ENCODE measurements around the gene LUZP2. TPM values are rescaled to one million over a fixed set of nuclear protein-coding genes. Genes with fewer than 3 reads are reported as not detected.

Gene LUZP2
- total RNA-seq, 1 experiment from 2014 or later, result not detected

GRCh38 chr11:24634606-24635160 is 137.8 kb downstream of the LUZP2 start:
- BruUV-seq (replicated peaks), result no TSS peak
- Histone ChIP-seq H3K4me1 (no peaks in the 10 kb centered on the region), H3K9me3 (no peaks in the 10 kb centered on the region), H3K4me3 (ENCODE audit: low read depth, low read length) (no peak overlapping the region), H3K36me3 (ENCODE audit: control insufficient read depth, insufficient read depth, low read length) (no peaks in the 10 kb centered on the region), H3K27me3 (replicated peaks; ENCODE audit: control insufficient read depth, insufficient read depth, low read length) (no peaks in the 10 kb centered on the region)
- H3K4me3 Mint-ChIP-seq (ENCODE audit: unreplicated experiment), result no peak overlapping the region
- no peaks in the 10 kb centered on the region for H3K4me1 Mint-ChIP-seq (ENCODE audit: low read depth, unreplicated experiment)
- intact Hi-C loops (cut with micrococcal nuclease; ENCODE audit: unreplicated experiment), result no loop called here
- H3K27ac Mint-ChIP-seq (ENCODE audit: unreplicated experiment), result no peak overlapping the region
- no peak for TF ChIP-seq CTCF (IDR thresholded peaks at IDR 0.05; ENCODE audit: insufficient read depth in 1 of 2, low read depth in 1 of 2, low read length in 1 of 2, severe bottlenecking in 1 of 2, unreplicated experiment in 1 of 2)
- no peaks in the 10 kb centered on the region for H3K27me3 Mint-ChIP-seq (ENCODE audit: insufficient read depth, unreplicated experiment)
- ChIA-PET CTCF (no interaction called here), POLR2A (no interaction called here)
- no peak for DNase-seq
- no peaks in the 10 kb centered on the region for H3K9me3 Mint-ChIP-seq (ENCODE audit: unreplicated experiment)
- H3K36me3 Mint-ChIP-seq (ENCODE audit: insufficient read depth, unreplicated experiment), result no peaks in the 10 kb centered on the region

DNA sequence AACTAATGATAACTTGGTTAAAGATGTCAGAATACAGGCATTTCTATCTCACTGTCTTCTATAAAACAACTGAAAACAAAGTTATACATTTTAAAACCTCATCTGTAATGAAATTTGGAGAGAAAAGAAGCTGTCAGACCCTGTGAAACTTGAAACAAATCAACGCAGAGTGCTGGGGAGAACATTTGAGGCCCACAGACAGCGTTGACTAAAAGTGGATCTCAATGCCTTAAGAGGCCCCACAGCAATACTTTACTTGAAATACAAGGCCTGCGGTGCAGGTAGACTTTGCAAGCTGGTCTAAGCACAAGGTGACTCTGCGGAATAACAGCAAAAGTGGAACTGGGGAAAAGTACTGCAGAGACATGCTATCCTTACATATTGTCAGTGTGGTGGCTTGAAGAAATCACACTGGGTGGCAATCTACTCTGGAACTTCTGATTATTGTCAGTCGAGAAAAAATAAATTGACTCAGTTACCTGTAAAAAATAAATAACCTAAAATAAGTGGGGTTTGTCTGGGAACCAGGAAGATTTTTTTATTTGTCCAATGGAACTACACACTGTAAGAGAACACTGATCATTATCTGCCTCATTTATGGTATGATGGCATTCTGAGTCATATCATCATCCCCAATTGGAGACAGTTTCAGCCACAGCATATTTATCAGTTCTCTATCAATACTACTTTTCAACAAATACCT is 138.9 kb downstream of the LUZP2 start:
- Histone ChIP-seq H3K4me3 (ENCODE audit: low read depth, low read length) (no peak overlapping the region), H3K9me3 (no peaks in the 10 kb centered on the region), H3K27me3 (replicated peaks; ENCODE audit: control insufficient read depth, insufficient read depth, low read length) (no peaks in the 10 kb centered on the region), H3K4me1 (no peaks in the 10 kb centered on the region), H3K36me3 (ENCODE audit: control insufficient read depth, insufficient read depth, low read length) (no peaks in the 10 kb centered on the region)
- Mint-ChIP-seq H3K36me3 (ENCODE audit: insufficient read depth, unreplicated experiment) (no peaks in the 10 kb centered on the region), H3K4me3 (ENCODE audit: unreplicated experiment) (no peak overlapping the region), H3K27ac (ENCODE audit: unreplicated experiment) (no peak overlapping the region), H3K4me1 (ENCODE audit: low read depth, unreplicated experiment) (no peaks in the 10 kb centered on the region), H3K9me3 (ENCODE audit: unreplicated experiment) (no peaks in the 10 kb centered on the region), H3K27me3 (ENCODE audit: insufficient read depth, unreplicated experiment) (no peaks in the 10 kb centered on the region)
- TF ChIP-seq CTCF (IDR thresholded peaks at IDR 0.05; ENCODE audit: insufficient read depth in 1 of 2, low read depth in 1 of 2, low read length in 1 of 2, severe bottlenecking in 1 of 2, unreplicated experiment in 1 of 2), result no peak
- no peak for DNase-seq
- ChIA-PET POLR2A (no interaction called here), CTCF (no interaction called here)
- no TSS peak for BruUV-seq (replicated peaks)
- intact Hi-C loops (cut with micrococcal nuclease; ENCODE audit: unreplicated experiment), result no loop called here

DNA sequence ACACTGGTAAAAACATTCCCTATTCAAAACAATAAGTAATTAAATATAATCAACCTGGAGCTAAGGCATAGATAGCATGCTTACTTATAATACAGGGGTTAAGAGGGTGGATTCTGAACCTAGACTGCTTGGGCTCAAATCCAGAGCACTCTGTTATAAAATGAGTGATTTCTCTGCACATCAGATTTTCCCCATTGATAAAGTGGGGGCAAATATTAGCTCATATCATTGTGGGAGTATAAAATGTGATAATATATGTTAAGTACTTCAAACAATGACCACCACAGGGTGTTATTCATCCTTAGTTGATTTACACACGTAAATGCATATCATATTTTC is 139.4 kb downstream of the LUZP2 start:
- H3K9me3 Mint-ChIP-seq (ENCODE audit: unreplicated experiment), result no peaks in the 10 kb centered on the region
- no peaks in the 10 kb centered on the region for H3K9me3 ChIP-seq
- H3K36me3 ChIP-seq (ENCODE audit: control insufficient read depth, insufficient read depth, low read length), result no peaks in the 10 kb centered on the region
- no peak overlapping the region for H3K4me3 Mint-ChIP-seq (ENCODE audit: unreplicated experiment)
- ChIA-PET CTCF (no interaction called here), POLR2A (no interaction called here)
- H3K4me1 ChIP-seq, result no peaks in the 10 kb centered on the region
- no peaks in the 10 kb centered on the region for H3K27me3 Mint-ChIP-seq (ENCODE audit: insufficient read depth, unreplicated experiment)
- no peaks in the 10 kb centered on the region for H3K27me3 ChIP-seq (replicated peaks; ENCODE audit: control insufficient read depth, insufficient read depth, low read length)
- no peak overlapping the region for H3K4me3 ChIP-seq (ENCODE audit: low read depth, low read length)
- H3K4me1 Mint-ChIP-seq (ENCODE audit: low read depth, unreplicated experiment), result no peaks in the 10 kb centered on the region
- no peaks in the 10 kb centered on the region for H3K36me3 Mint-ChIP-seq (ENCODE audit: insufficient read depth, unreplicated experiment)
- H3K27ac Mint-ChIP-seq (ENCODE audit: unreplicated experiment), result no peak overlapping the region
- intact Hi-C loops (cut with micrococcal nuclease; ENCODE audit: unreplicated experiment), result no loop called here
- DNase-seq, result no peak
- no peak for TF ChIP-seq CTCF (IDR thresholded peaks at IDR 0.05; ENCODE audit: insufficient read depth in 1 of 2, low read depth in 1 of 2, low read length in 1 of 2, severe bottlenecking in 1 of 2, unreplicated experiment in 1 of 2)
- no TSS peak for BruUV-seq (replicated peaks)

Measured in Caco-2 (cell line).